PC-3 (cell line): ENCODE results near the gene ENO1. TPM values are rescaled to one million over a fixed set of nuclear protein-coding genes. Genes with fewer than 3 reads are reported as not detected.

Experiments used
- ATAC-seq: fragments of 200-7000 bp; cut with Tn5 transposase; 2 replicates; pipeline ENCODE4 v1.9.1; 2020; ENCODE audit warnings: mild to moderate bottlenecking, moderate library complexity
- BruUV-seq: library from RNA; stranded (reverse); fragments of 400-500 nt; replicated peaks from 2 replicates; lab custom pipeline; 2021; lab: Mats Ljungman, UMichigan
- CTCF ChIA-PET: fragments of 300-600 bp; sonication (Branson Sonifier 250); formaldehyde crosslinking; loops from one replicate; lab custom pipeline; 2022; ENCODE audit warnings: antibody characterized with exemption; lab: Charles Lee
- POLR2A ChIA-PET: fragments of 300-600 bp; sonication (Branson Sonifier 250); formaldehyde crosslinking; loops from one replicate; lab custom pipeline; 2022; ENCODE audit warnings: antibody characterized with exemption; ENCODE audit not compliant: unreplicated experiment; lab: Charles Lee
- DNase-seq: peaks from one replicate; pipeline ENCODE4 v3.0.0-alpha.2; 2015
- H2AFZ ChIP-seq: fragments of 300-600 bp; sonication (generic); 2 replicates; pipeline ENCODE4 v1.6.0; 2016; ENCODE audit warnings: antibody characterized with exemption, low read length
- H3F3A ChIP-seq: fragments of 300-600 bp; sonication (generic); one replicate; pipeline ENCODE4 v1.6.0; 2017; ENCODE audit warnings: antibody characterized with exemption, low read length, control low read depth, mild to moderate bottlenecking; ENCODE audit not compliant: unreplicated experiment
- H3K27ac ChIP-seq: fragments of 300-600 bp; sonication (generic); 2 replicates; pipeline ENCODE4 v1.5.1; 2016; ENCODE audit warnings: mild to moderate bottlenecking, low read length
- H3K27me3 ChIP-seq: fragments of 300-600 bp; sonication (generic); 2 replicates; pipeline ENCODE4 v1.6.1; 2016; ENCODE audit warnings: low read length, mixed read lengths
- H3K36me3 ChIP-seq: fragments of 300-600 bp; sonication (generic); 2 replicates; pipeline ENCODE4 v1.6.1; 2016; ENCODE audit warnings: low read depth, mixed run types, low read length, mixed read lengths
- H3K4me1 ChIP-seq: fragments of 300-600 bp; sonication (generic); 2 replicates; pipeline ENCODE4 v1.5.1; 2016; ENCODE audit warnings: low read length; ENCODE audit not compliant: insufficient read depth
- H3K4me2 ChIP-seq: fragments of 300-600 bp; sonication (generic); 2 replicates; pipeline ENCODE4 v1.6.0; 2016; ENCODE audit warnings: low read length
- H3K4me3 ChIP-seq: fragments of 300-600 bp; sonication (generic); 2 replicates; pipeline ENCODE4 v1.5.1; 2016; ENCODE audit warnings: mild to moderate bottlenecking, low read length, mixed read lengths
- H3K79me2 ChIP-seq: fragments of 300-600 bp; sonication (generic); 2 replicates; pipeline ENCODE4 v1.6.1; 2017; ENCODE audit warnings: low read length, mixed read lengths
- H3K9ac ChIP-seq: fragments of 300-600 bp; sonication (generic); 2 replicates; pipeline ENCODE4 v1.6.0; 2016; ENCODE audit warnings: mild to moderate bottlenecking, low read length
- H3K9me2 ChIP-seq: fragments of 300-600 bp; sonication (generic); replicated peaks from 2 replicates; pipeline ENCODE4 v1.6.1; 2016; ENCODE audit warnings: mixed run types, low read length, mixed read lengths
- H3K9me3 ChIP-seq: fragments of 300-600 bp; sonication (generic); 2 replicates; pipeline ENCODE4 v1.6.1; 2016; ENCODE audit warnings: low read length, mixed read lengths
- H4K20me1 ChIP-seq: fragments of 300-600 bp; sonication (generic); 2 replicates; pipeline ENCODE4 v1.6.1; 2016; ENCODE audit warnings: low read length, mixed read lengths
- CTCF ChIP-seq: fragments of 300-600 bp; sonication (generic); conservative IDR thresholded peaks from 2 replicates; pipeline ENCODE4 v1.5.1; 2017; ENCODE audit warnings: antibody characterized with exemption, low read depth, mild to moderate bottlenecking, low read length
- EZH2 ChIP-seq: fragments of 300-600 bp; sonication (generic); IDR thresholded peaks from one replicate; pipeline ENCODE4 v1.6.1; 2017; ENCODE audit warnings: antibody characterized with exemption, mild to moderate bottlenecking, low read length; ENCODE audit not compliant: unreplicated experiment
- EZH2phosphoT487 ChIP-seq: fragments of 300-600 bp; sonication (generic); IDR thresholded peaks from 2 replicates; pipeline ENCODE4 v1.6.1; 2018; ENCODE audit warnings: mild to moderate bottlenecking, antibody characterized with exemption, low read length, borderline replicate concordance
- intact Hi-C: fragments of 100-400 bp; cut with micrococcal nuclease; formaldehyde crosslinking; loops from 2 replicates; pipeline ENCODE4 v1.9.0; 2023
- total RNA-seq: library from RNA; depleted of rRNA; stranded (reverse); fragments of >200 nt; gene quantifications from 2 replicates; pipeline ENCODE4 v1.2.3, GENCODE V29; 2014

ENO1 gene
- total RNA-seq, 1 experiment from 2014 or later: 3,712 TPM

GRCh38 chr1:8841395-8841794 is 37.1 kb downstream of the ENO1 start:
- TF ChIP-seq CTCF (no peak), EZH2phosphoT487 (no peak), EZH2 (no peak)
- Histone ChIP-seq H3K9me3 (no peaks in the 10 kb centered on the region), H3K4me3 (no peak overlapping the region), H3K9me2 (no peaks in the 10 kb centered on the region), H2AFZ (no peak overlapping the region), H3K36me3 (no peaks in the 10 kb centered on the region), H4K20me1 (no peaks in the 10 kb centered on the region), H3K27me3 (no peaks in the 10 kb centered on the region), H3K79me2 (no peaks in the 10 kb centered on the region), H3F3A (no peaks in the 10 kb centered on the region), H3K27ac (no peak overlapping the region), H3K4me2 (no peak overlapping the region), H3K4me1 (no peaks in the 10 kb centered on the region), H3K9ac (no peak overlapping the region)
- POLR2A ChIA-PET: no interaction called here
- CTCF ChIA-PET: interaction anchor here (0.6 kb wide), 1 partner anchor 278 kb away, joined by 5 read pairs; no protein-coding TSS in a partner anchor
- no peak for DNase-seq
- no TSS peak for BruUV-seq
- ATAC-seq: no peak
- intact Hi-C loops: no loop called here

- Histone ChIP-seq H3K4me3 (no peak overlapping the region), H3K9me3 (no peaks in the 10 kb centered on the region), H3K4me1 (no peaks in the 10 kb centered on the region), H3F3A (no peaks in the 10 kb centered on the region), H3K9ac (no peak overlapping the region), H3K27ac (no peak overlapping the region), H3K4me2 (no peak overlapping the region), H3K36me3 (no peaks in the 10 kb centered on the region), H3K79me2 (no peaks in the 10 kb centered on the region), H3K9me2 (no peaks in the 10 kb centered on the region), H3K27me3 (no peaks in the 10 kb centered on the region), H4K20me1 (no peaks in the 10 kb centered on the region), H2AFZ (no peak overlapping the region)
- BruUV-seq: no TSS peak
- ATAC-seq (no peak), DNase-seq (no peak)
- ChIA-PET CTCF (no interaction called here), POLR2A (no interaction called here)
- intact Hi-C loops: no loop called here
- no peak for TF ChIP-seq CTCF
- no peak for TF ChIP-seq EZH2phosphoT487
- no peak for TF ChIP-seq EZH2
Measured at GRCh38 chr1:8839990-8840389, 38.5 kb downstream of the ENO1 start.

- Histone ChIP-seq H3K4me2 (no peak overlapping the region), H3K27ac (no peak overlapping the region), H3K9ac (no peak overlapping the region), H3K9me2 (no peaks in the 10 kb centered on the region), H3K9me3 (no peaks in the 10 kb centered on the region), H3K79me2 (no peaks in the 10 kb centered on the region), H4K20me1 (no peaks in the 10 kb centered on the region), H3K36me3 (no peaks in the 10 kb centered on the region), H3K4me3 (no peak overlapping the region), H3F3A (no peaks in the 10 kb centered on the region), H3K4me1 (no peaks in the 10 kb centered on the region), H2AFZ (no peak overlapping the region), H3K27me3 (no peaks in the 10 kb centered on the region)
- ChIA-PET POLR2A (no interaction called here), CTCF (no interaction called here)
- ATAC-seq: no peak
- no peak for TF ChIP-seq CTCF
- no peak for TF ChIP-seq EZH2phosphoT487
- no peak for TF ChIP-seq EZH2
- no TSS peak for BruUV-seq
- DNase-seq: no peak
- intact Hi-C loops: no loop called here
Measured at GRCh38 chr1:8835941-8836643, 42.4 kb downstream of the ENO1 start.
